Thoracic aorta (tissue), 2 donors: ENCODE results near the gene GPR50. TPM values are rescaled to one million over a fixed set of nuclear protein-coding genes. Genes with fewer than 3 reads are reported as not detected.

Source experiments
- ATAC-seq: fragments of 150-250 bp; one replicate; pipeline ENCODE4 v1.8.0; 2017; ENCODE audit warnings: low read depth; ENCODE audit not compliant: insufficient number of reproducible peaks, low FRiP score
- DNase-seq: peaks from one replicate; pipeline ENCODE4 v3.0.0-alpha.2; 2020; ENCODE audit warnings: low spot score
- H3K27ac ChIP-seq, 2 donors: fragments of 200-600 bp; sonication (generic); 1 replicate in 1 of 2; 2 replicates in 1 of 2; pipeline ENCODE4 v1.5.1; 2016; ENCODE audit warnings: mild to moderate bottlenecking in 2 of 2, moderate library complexity in 2 of 2
- H3K27me3 ChIP-seq: fragments of 200-600 bp; sonication (generic); replicated peaks from 2 replicates; pipeline ENCODE4 v1.6.0; 2016; ENCODE audit warnings: mild to moderate bottlenecking; ENCODE audit not compliant: insufficient read depth
- H3K36me3 ChIP-seq: fragments of 200-600 bp; sonication (generic); one replicate; pipeline ENCODE4 v1.5.1; 2016
- H3K4me1 ChIP-seq, 2 donors: fragments of 200-600 bp; sonication (generic); 1 replicate in 1 of 2; 2 replicates in 1 of 2; pipeline versions ENCODE4 v1.5.1 to v1.6.0; 2016; ENCODE audit warnings: low read depth in 2 of 2, mild to moderate bottlenecking in 1 of 2; ENCODE audit not compliant: control insufficient read depth in 1 of 2
- H3K4me3 ChIP-seq: fragments of 200-600 bp; sonication (generic); 2 replicates; pipeline ENCODE4 v1.5.1; 2016; ENCODE audit warnings: mild to moderate bottlenecking
- H3K9me3 ChIP-seq: fragments of 200-600 bp; sonication (generic); 2 replicates; pipeline ENCODE4 v1.5.1; 2016
- total RNA-seq, 2 donors: library from RNA; depleted of rRNA; stranded (reverse); fragments of >200 nt; gene quantifications; one replicate each; pipeline versions ENCODE4 v1.1.0 to v1.2.3, GENCODE V29; 2016
- TF ChIP-seq, protein P1 (sequence below): fragments of 200-600 bp; sonication (generic); IDR thresholded peaks from one replicate; pipeline ENCODE4 v1.5.1; 2019; ENCODE audit warnings: antibody characterized with exemption

GPR50 gene
- total RNA-seq: not detected

DNA sequence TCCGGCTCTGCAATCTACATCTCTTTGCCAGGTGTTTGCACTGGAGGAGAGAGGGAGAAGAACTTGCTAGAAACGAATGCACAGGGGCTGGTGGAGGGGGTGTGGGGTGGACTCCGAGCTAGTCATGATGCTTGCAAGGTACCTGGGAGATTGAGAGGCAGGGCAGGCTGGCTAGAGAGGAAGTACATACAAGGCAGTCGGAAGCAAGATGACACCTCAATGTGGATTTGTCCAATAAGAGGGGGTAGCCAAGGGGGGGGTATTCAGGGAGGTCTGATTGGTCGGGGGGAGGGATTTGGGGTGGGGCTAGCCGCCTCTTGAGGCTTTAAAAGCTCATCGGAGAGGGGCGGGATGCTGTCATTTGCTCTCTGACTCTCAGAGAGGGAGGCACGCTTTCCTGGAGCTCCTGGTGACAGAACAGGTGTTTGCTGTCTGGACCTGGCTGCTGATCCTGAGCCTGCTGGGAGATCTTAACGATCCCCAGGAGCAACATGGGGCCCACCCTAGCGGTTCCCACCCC is at the start of gene GPR50:
Gene GPR50 (plus strand): TSS at position 354 of the 520 bp plus-strand sequence. CDS start 138 bp downstream, at position 492.
- no peak for ATAC-seq
- H3K27me3 ChIP-seq: no peaks in the 10 kb centered on the region
- no peak for DNase-seq
- H3K4me3 ChIP-seq: peak within 1 kb of the TSS; percentile 23
- no peaks in the 10 kb centered on the region for H3K36me3 ChIP-seq
- H3K4me1 ChIP-seq: no peaks in the 10 kb centered on the region
- TF ChIP-seq, protein P1, sequence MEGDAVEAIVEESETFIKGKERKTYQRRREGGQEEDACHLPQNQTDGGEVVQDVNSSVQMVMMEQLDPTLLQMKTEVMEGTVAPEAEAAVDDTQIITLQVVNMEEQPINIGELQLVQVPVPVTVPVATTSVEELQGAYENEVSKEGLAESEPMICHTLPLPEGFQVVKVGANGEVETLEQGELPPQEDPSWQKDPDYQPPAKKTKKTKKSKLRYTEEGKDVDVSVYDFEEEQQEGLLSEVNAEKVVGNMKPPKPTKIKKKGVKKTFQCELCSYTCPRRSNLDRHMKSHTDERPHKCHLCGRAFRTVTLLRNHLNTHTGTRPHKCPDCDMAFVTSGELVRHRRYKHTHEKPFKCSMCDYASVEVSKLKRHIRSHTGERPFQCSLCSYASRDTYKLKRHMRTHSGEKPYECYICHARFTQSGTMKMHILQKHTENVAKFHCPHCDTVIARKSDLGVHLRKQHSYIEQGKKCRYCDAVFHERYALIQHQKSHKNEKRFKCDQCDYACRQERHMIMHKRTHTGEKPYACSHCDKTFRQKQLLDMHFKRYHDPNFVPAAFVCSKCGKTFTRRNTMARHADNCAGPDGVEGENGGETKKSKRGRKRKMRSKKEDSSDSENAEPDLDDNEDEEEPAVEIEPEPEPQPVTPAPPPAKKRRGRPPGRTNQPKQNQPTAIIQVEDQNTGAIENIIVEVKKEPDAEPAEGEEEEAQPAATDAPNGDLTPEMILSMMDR: no peak
- no peaks in the 10 kb centered on the region for H3K9me3 ChIP-seq
- H3K27ac ChIP-seq: no peak within 1 kb of the TSS

DNA sequence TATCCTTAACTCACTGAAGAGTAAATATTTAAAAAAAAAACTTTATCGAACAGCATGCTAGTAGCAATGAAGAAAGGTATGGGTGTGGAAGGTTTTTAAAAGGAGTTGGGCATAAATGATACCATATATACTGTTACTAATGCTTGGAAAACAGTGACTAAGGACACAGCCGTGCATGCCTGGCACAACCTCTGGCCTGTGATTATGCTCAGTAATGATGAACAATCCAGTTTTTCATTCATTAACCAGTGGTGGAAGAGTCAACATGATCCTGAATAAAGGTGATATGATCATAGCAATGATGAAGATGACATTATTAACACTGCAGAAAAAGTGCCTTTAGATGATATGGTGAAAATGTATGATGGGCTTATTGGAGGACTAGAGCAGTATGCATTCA is 43.9 kb upstream of the GPR50 start:
- Histone ChIP-seq H3K27me3 (no peaks in the 10 kb centered on the region), H3K27ac (no peak overlapping the region), H3K36me3 (no peaks in the 10 kb centered on the region), H3K9me3 (no peaks in the 10 kb centered on the region), H3K4me1 (no peaks in the 10 kb centered on the region), H3K4me3 (no peak overlapping the region)
- DNase-seq (no peak), ATAC-seq (no peak)
- TF ChIP-seq, protein P1: no peak

DNA sequence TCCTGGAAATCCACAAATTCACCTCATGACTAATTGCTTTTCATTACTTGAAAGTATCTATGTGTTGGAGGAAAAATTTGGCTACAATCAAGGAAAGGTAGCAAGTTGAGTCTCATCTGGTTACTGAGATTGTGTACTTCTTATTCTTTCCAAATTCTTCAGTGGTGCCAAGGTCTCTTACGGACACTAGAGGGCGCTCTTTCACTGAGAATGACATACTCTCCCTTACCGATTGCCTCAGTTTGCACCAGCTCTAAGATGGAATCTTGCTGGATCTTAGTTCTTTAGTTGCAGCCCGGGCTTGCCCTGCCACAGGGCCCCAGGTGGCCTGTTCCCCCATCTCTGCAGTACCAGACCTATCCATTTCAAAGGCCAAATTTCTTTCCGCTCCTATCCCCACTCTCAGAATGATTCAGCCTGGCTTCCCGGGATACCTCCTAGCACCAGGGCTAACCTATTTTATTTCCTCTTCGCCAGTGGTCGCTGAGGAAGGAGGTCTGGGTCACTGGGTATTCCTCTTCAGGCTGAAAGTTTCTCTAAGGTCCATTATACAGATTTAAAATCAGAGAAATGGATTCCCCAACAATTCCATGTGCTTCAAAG is 24.6 kb upstream of the GPR50 start:
- TF ChIP-seq, protein P1: peak; percentile 54
- Histone ChIP-seq H3K36me3 (no peaks in the 10 kb centered on the region), H3K4me3 (no peak overlapping the region), H3K27ac (no peak overlapping the region), H3K27me3 (no peaks in the 10 kb centered on the region), H3K4me1 (no peaks in the 10 kb centered on the region), H3K9me3 (no peaks in the 10 kb centered on the region)
- no peak for DNase-seq
- ATAC-seq: no peak

DNA sequence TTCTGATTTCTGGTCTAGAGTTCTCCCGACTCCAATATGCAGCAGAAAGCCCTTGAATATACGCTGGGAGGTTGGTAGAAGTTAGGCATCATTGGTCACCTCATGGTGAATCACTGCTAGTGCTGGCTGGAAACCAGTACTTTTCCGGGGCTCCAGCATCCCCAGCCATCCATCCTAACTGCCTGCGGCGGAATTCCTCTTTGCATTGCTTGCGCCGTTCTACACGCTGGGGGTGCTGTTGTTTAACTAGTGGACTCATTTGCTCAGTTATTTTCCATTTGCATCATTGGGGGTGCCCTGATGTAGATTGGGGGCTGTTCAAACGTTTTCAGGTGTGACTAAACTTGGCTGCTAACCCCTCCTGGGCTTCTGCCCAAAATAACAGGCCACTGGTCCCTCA is 23.3 kb upstream of the GPR50 start:
- Histone ChIP-seq H3K9me3 (no peaks in the 10 kb centered on the region), H3K4me3 (no peak overlapping the region), H3K27ac (no peak overlapping the region), H3K27me3 (no peaks in the 10 kb centered on the region), H3K4me1 (no peaks in the 10 kb centered on the region), H3K36me3 (no peaks in the 10 kb centered on the region)
- TF ChIP-seq, protein P1: no peak
- ATAC-seq (no peak), DNase-seq (no peak)

DNA sequence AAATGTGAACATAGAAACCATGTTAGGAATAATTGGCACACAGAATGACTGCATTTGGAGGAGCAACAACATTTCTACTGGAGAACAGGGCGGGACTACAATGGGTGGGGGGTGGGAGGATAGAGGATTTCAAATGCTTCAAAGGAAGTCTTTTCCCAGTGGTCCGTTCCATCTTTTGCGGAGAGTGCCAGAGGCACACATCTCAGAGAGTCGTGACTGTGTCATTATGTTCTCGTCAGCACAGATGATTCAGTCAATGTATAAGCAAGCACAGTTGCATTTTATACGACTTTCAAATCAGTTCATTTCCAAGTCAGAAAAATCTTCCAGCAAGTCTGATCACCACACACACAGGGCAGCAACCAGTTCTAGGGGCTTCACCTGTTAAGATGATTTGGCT is 22.7 kb upstream of the GPR50 start:
- H3K36me3 ChIP-seq: no peaks in the 10 kb centered on the region
- DNase-seq (no peak), ATAC-seq (no peak)
- TF ChIP-seq, protein P1: no peak
- no peaks in the 10 kb centered on the region for H3K27me3 ChIP-seq
- no peaks in the 10 kb centered on the region for H3K9me3 ChIP-seq
- H3K27ac ChIP-seq: no peak overlapping the region
- H3K4me1 ChIP-seq: no peaks in the 10 kb centered on the region
- no peak overlapping the region for H3K4me3 ChIP-seq
